D341Med (cell line): Measurements from ENCODE around the gene ATG7.
A peak's percentile ranks its signal among the peaks of the same experiment; 100 is the strongest.
"Not testable (repeated sequence)": the region's sequence is repeated elsewhere in the genome, so short reads cannot be mapped to it uniquely, and the experiment has no call there.

Experiments used
- DNase-seq: peaks from one replicate; pipeline ENCODE4 v3.0.0; 2012; ENCODE audit warnings: low spot score

Gene ATG7

DNA sequence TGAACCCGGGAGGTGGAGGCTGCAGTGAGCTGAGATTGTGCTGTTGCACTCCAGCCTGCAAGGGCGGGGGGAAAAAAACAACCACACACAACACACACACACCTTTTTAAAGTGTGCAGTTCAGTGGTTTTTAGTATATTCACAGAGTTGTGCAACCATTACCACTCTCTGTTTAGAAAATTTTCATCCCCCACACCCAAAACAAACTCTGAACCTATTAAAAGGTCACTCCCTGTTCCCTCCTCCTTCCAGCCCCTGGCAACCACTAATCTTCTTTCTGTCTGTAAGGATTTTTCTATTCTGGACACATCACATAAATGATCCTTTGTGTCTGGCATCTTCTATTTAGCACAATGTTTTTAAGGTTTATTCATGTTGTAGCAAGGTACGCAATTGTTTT lies 159.1 kb downstream of the ATG7 start:
- DNase-seq = no peak

- DNase-seq = no peak
Observed at GRCh38 chr3:11434017-11434526, 161.9 kb downstream of the ATG7 start.

DNA sequence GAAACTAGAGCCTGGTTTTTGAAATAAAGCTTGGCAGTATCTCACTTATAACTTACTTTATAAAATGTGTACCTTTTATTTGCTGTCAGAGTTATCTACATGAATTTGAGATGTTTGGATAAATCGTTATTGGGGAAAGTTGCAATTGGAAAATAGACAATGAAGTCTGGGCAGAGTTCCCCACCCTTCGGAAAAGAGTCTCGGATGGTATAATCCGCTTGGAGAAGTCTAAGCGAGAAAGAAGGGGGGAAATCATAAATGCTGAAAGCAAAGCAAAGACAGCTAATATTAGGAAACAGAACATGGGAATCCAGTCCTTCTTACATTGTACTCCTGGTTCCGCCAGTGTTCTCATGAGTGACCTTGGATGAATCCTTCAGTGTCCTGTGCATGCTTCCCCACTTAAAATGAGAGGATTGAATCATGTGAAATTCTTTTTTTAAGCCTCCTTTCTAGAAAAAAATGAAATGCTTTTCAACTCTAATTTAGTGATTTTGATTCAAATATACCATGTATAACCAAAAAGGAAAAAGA lies 162.4 kb downstream of the ATG7 start:
- no peak for DNase-seq

DNA sequence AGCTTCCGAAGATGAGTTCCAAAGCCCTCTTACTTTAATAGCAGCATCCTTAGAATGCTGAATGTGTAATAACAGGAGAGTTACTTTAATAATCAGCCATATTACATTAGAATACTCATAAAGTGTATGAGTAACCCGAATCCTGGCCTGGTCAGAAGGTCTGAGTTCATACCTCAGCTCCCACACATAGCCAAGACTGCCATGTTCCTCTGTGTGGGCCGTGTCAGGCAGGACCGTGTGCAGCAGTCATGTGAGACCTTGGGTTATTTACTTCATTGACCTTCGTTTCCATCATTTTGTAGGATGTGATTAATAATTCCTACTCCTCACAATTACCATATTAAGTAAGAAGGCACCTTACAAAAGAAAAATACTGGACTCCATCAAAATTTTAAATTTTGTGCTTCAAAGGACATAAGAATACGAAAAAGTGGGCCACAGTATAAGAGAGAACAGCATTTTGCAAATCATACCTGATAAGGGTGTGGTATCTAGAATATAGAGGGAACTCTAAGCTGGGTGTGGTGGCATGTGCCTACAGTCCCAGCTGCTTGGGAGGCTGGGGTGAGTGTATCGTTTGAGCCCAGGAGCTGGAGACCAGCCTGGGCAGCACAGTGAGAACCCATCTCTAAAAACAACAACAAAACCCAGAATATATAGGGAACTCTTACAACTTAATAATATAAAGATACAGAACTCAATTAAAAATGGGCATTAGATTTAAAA lies 163.4 kb downstream of the ATG7 start:
- DNase-seq = no peak

GRCh38 chr3:11436775-11437174 lies 164.6 kb downstream of the ATG7 start:
- DNase-seq = no peak

GRCh38 chr3:11437506-11437905 lies 165.3 kb downstream of the ATG7 start:
- DNase-seq = no peak

- no peak for DNase-seq
Observed at GRCh38 chr3:11438646-11439045, 166.4 kb downstream of the ATG7 start.

DNA sequence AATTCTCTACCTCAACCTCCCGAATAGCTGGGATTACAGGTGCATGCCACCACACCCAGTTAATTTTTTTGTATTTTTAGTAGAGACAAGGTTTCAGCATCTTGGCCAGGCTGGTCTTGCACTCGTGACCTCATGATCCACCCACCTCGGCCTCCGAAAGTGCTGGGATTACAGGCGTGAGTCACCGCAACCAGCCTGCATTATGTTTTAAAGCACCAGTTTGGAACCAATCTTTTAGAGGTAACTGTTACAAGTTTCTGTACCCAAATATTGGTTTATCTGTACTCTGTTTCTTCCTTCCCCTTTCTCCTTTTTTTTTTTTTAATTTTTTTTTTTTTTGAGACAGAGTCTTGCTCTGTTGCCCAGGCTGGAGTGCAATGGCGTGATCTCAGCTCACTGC lies 169.1 kb downstream of the ATG7 start:
- not testable (repeated sequence) for DNase-seq

GRCh38 chr3:11444404-11444803 lies 172.2 kb downstream of the ATG7 start:
- no peak for DNase-seq

DNA sequence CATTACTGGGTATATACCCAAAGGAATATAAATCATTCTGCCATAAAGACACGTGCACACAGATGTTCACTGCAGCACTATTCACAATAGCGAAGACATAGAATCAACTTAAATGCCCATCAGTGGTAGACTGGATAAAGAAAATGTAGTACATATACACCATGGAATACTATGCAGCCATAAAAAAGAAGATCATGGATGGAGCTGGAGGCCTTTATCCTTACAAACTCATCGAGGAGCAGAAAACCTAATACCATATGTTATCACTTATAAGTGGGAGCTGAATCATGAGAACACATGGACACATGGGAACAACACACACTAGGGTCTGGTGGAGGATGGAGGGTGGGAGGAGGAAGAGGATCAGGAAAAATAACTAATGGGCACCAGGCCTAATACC lies 173.0 kb downstream of the ATG7 start:
- not testable (repeated sequence) for DNase-seq

DNA sequence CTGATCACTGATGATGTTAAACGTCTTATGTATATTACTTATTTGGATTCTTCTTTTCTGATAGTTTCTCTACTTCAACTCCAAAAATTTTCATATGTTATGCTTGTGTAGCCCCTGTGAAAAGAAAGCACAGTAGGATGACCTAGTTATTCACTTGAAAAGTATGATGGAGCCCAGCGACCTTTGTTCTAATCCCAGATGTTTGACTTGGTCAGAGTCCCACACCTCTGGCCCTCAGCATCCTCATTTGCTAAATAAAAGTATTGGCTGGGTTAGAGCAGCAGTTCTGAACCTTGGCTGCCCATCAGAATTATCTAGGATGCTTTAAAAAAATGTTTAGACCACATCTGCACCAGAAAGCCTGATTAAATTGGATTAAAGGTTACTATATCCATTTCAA lies 173.7 kb downstream of the ATG7 start:
- DNase-seq = no peak

- DNase-seq = no peak
Observed at GRCh38 chr3:11447584-11448200, 175.5 kb downstream of the ATG7 start.

GRCh38 chr3:11450015-11450414 lies 177.8 kb downstream of the ATG7 start:
- DNase-seq = no peak

DNA sequence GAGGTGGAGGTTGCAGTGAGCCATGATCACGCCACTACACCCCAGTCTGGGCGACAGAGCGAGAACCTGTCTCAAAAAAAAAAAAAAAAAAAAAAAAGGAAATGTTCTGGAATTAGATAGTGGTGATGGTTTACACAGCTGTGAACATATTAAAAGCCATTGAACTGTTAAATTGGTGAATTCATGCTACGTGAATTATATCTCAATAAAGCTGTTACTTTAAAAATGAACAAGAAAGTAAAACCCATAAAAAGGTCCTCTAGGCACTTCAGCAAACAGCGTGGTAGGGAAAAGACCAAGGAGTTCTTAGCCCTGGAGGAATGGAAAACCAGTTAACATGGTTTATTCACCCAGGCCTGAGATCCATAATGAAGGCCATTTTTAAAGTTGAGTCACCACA lies 180.1 kb downstream of the ATG7 start:
- DNase-seq = no peak

DNA sequence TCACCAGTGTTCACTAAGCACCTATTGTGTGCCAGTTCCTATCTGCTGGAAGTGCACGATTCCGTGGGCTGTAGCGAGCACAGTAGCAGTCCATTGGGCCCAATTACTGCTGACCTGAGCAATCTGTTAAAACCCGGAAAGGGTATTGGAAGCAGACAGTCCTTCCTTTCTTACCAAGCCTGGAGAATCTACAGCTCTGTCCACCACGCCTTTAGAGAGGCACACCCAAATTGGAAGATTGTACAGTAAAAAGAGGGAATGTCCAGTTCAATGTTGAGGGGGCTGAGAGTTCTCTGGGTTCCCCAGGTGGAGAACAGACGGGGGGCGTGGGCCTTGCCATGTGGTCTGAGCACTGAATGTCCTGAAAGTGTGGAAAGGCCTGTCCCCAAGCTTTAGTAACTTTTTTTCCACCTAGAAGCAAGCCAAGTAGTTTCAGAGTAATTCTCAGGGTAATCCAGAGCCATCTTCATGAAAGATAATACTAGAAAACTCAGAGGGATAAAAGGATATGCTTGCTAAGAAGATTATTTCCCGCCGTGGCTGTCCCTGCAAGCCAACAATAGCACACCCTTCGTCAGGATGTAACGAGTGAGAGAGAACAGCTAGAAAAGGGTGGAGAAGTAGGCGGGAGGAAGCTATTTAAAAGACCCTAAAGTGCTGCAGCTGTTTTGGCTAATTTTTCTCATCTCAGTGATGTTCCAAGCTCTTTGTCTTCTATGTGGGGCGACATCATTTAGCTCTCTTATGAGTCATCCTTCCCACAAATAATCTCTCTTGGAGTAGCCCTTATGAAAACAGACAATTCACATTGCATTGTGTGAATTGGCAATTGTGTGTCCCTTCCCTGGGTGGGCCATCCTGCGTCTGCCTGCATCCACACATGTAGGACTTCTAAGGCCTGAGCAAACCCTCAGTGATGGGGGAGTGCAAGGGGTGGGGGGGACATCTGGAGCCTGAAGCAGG lies 181.0 kb downstream of the ATG7 start:
- peak; percentile 73 for DNase-seq

GRCh38 chr3:11455956-11456355 lies 183.8 kb downstream of the ATG7 start:
- no peak for DNase-seq

DNA sequence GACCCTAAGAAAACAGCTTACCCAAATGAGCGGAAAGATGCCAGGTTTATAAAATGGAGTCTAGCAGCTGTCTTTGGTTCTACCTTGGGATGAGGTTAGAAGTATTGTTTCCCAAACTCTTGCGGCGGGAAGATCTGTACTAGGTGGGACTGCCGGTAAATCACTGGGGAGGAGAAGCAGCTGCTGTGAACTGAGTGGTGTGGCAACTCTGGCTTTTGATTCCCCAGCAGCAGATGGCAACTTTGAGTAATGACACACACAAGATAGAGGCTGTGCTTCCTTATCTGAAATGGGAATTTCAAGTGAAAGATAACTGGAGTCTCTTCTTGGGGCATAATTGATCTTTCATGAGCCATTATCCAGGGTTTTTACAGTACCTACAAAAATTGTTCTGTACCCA lies 184.9 kb downstream of the ATG7 start:
- no peak for DNase-seq

DNA sequence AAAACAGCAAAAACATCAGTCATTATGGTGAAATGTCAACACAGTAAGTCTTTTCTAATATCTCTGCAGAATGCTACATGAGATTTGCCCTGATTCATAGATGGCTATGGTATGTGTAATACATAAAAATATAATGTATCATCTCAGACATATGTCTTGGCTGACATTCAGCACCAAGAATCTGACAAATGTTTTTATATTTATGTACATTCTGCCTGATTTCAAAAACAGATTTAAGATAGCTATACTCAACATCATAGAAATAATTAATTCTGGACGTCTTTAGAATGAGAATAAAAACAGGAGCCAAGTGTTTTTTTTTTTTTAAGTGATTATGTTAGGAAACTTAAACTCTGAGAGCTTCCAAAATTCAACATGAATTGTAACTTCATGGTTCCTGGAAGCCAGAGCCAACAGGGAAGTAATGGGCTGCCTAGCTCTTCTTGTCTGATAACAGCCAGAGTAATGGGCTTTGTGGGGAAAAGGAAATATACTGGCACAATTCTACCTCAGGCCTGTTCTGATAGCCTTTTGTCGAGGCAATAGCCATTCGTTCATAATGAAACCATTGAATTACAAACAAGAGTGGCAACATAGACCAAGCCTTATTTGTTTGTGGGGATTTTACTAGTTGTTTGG lies 187.1 kb downstream of the ATG7 start:
- DNase-seq = no peak

- DNase-seq = no peak
Observed at GRCh38 chr3:11461226-11461625, 189.0 kb downstream of the ATG7 start.

DNA sequence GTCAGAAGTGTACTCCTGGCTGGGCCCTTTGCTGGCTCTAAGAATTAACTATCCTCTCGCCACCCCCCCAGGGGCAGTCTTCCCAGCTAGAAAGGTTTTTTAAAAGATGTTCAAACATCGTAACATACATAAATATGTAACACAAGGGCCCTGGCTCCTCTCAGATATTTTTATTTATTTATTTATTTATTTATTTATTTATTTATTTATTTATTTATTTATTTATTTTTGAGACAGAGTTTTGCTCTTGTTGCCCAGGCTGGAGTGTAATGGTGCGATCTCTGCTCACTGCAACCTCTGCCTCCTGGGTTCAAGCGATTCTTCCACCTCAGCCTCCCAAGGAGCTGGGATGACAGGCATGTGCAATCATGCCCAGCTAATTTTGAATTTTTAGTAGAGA lies 190.5 kb downstream of the ATG7 start:
- DNase-seq = not testable (repeated sequence)

DNA sequence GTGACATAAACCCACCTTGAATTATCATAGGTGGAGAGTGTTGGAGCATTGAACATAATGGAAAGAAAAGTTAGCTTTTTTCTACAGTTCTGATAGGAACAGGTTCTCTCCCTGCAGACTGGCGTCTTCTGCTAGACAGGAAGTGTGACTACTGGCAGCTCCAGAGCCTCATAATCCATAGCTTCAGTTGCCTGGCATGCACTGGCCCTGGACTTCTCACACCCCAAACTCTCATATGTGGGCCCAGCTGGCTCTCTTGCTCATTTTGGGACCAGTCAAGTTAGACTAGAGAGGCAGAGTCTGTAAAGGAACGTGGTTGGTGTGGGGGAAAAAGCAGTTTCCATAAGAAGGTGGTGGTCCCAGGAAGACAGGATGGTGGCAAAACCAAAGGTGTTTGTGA lies 191.4 kb downstream of the ATG7 start:
- no peak for DNase-seq

GRCh38 chr3:11464356-11464755 lies 192.2 kb downstream of the ATG7 start:
- DNase-seq = no peak
